HTR-8/SVneo (cell line): ENCODE measurements around the gene OPCML.

Experiments used
- DNase-seq: peaks from one replicate; pipeline ENCODE4 v3.0.0; 2011; ENCODE audit warnings: low spot score, mixed read lengths; ENCODE audit not compliant: insufficient read length
- FAIRE-seq: peaks from 2 replicates; lab custom pipeline; 2011; peaks lifted over from hg19 to GRCh38; lab: Jason Lieb, UNC

Gene OPCML

DNA sequence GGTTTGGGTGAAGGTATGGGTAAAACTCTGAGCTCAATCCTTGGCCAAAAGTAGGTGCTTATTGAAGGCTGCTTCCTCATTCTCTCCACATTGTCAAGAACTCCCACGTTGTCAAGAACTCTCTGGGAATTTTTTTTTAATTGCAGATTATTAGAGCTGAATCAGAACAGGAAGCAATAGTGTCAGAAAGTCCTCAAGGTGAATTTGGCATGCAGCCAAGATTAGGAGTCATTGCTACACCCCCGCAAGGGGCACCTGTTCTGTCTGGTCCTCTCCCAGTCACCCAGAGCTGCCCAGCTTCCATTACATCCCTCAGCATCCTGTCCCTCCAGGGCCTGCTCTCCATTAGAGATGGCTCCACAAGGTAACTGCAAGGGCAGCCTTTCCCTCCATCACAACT is 996.5 kb downstream of the OPCML start:
- FAIRE-seq, result no peak
- DNase-seq, result no peak

DNA sequence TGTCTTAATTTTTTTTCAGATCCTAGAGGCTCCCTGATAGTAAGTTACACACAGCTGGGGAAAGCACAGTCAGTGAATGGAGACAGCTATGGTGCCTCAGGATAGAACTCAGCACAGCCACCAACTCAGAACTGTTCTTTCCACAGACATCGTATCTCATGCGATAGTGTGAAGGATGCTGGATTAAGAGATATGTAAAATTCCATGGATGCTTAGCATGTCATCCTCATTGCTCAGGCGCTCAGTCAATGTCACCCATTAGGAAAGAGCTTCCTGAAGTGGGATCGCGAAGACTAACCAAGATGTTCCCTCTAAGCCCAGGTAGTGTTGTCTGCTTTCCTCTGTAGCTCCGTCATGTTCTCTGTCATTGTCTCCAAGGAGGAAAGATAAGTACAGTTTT is 1000.4 kb downstream of the OPCML start:
- DNase-seq (no peak), FAIRE-seq (no peak)

DNA sequence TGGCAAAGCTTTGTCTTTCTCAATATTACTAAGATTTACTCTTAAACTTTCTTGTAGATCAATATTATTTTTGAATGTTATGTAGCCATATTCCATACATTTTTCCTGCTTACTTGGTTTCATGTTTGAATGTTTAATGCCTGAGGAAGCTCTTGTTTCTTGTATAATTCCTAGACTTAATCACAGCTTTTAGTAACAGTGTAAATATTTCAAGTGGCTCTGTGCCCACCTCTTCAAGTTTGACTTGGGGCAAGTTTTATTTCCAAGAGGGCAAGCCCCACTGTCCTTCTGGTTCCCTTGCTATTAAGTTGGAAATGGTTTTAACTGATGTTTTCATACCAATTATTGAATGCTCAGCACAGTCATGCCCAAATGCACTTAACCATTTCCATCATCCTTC is 1004.1 kb downstream of the OPCML start:
- DNase-seq, result no peak
- FAIRE-seq, result no peak

DNA sequence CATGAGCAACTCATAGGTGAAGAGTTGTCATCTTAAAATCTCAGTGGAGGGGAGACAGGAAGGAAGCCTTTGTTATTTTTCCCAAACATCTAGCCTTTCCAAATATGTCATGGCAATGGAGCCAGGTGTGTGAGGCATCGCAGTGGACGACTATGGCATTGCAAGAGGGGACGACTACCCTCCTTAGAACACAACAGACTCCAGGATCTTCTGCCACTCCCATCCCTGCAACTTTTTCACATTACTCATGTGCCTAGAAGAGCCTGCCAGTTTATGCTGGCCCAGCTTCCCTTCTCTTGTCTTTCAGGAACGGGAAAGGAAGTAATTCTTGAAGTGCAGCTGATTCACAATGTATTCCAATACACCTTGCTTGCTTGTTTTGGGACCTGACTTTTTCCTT is 1008.4 kb downstream of the OPCML start:
- FAIRE-seq (no peak), DNase-seq (no peak)

DNA sequence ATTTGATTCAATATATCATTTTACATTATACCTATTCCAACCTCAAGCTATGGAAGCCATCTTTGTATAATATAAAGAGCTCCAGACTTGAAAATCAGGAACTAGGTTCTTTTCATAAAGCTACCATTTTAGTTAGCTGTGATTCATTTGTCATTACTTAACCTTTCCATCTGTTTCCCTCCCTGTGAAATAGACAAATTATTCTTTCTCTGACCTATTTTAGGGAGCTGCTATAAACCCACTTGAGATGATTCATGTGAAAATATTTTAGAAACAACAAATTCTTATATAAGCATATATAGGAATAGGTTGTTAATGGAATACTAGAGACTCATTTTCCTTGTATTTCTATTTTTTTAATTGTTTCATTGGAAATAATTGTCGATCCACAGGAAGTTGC is 1012.1 kb downstream of the OPCML start:
- DNase-seq (no peak), FAIRE-seq (no peak)

DNA sequence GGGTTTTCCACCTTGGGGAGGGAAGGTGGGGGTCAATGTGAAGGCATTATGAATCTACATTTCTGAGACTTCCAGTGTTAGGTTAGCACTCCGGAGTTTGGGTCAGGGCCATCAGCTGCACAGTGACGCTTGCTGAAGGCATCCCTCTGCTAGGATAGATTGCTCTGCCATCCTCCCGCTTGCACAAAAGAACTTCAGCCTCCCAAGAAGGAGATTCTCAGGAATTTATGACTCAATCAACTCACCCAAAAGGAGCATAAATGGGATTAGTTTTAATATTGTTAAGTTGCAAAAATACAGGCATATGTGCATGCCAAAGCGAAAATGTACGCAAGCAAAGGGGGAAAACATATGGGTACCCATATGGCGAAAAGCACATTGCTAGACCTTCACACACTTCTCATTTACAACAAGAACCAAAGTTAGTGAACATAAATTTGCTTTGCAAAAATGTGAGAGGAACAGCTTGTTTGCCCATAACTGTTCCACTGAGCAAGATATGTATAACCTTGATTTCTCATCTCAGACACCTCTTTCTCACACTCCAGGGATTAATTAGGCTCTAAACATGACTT is 1013.0 kb downstream of the OPCML start:
- FAIRE-seq (no peak), DNase-seq (no peak)

DNA sequence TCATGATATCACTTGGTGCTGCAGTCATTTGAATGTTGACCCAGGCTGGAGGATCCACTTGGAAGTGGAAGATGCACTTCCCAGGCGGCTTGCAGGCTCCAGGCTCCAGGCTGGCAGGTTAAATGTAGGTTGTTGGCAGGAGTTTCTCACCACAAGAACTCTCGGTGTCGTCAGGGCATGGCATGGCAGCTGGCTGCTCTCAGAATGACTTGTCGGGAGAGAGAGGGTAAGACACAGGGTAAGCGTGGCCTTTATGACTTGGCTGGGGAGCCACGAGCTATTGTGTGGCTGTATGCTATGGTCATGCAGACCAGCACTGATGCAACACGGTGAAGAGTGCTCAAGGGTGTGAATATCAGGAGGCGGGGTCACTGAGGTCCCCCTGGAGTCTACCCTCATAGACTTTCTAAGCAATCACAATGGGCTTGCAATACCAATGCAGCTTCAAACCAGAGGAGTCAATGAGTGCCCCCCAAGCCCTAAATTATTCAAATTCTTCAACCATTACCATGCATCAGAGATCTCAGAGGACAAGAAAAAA is 1027.7 kb downstream of the OPCML start:
- FAIRE-seq, result no peak

DNA sequence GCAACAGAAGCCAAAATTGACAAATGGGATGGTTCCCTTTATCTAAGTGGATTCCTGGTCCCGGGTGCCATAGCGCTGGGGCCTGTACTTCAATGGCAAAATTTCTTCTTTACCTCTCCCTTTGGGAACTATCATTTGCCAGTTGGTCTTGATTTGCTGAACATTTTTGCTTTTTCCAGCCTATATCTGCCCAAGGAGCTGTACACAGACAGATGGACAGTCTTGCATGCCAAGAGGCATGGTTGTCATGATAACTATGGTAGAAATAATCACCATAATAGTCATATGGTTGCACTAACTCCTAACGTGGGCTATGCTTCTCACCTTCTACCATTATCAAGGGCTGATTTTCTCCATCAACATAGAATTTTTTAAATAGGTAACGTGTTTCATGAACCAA is 1030.9 kb downstream of the OPCML start:
- FAIRE-seq (no peak), DNase-seq (no peak)

More for the DNA sequence above, 1027.7 kb downstream of the OPCML start:
- DNase-seq, result no peak

DNA sequence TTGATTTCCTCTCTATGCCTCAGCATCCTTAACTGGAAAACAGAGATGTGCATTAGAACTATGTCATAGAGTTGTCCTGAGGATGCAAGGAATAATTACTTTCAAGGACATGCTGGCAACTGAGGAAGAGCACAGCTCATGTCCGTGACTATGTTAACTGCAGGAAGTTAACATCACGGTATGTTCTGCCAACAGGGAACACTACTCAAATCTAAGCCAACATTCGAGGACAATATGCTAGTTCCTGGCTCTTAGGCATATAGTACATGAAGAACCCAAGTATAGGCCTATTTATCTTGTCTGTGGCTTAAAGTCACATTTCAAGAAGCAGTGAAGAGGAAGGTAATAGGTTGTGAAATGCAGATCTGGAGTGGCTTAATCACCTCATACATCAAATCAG is 1032.6 kb downstream of the OPCML start:
- DNase-seq (no peak), FAIRE-seq (no peak)

DNA sequence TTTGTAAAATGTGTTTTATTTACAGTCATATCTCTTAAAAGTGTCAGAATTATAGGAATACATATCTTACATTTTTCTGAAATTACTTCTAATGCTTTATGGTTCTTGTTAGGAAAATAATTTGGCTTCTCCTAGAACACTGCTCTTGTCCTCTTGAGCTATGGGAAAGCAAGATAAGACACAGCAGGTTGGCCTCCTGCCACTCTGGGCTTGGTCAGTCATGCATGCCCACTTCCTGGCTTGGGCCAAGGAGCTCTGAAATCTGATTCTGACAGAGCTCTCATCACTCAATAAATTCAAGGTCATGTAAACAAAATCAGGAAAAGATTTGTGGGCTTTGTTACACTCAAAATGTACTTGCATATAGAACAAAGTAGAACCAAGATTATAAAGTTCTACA is 1036.0 kb downstream of the OPCML start:
- FAIRE-seq (no peak), DNase-seq (no peak)

DNA sequence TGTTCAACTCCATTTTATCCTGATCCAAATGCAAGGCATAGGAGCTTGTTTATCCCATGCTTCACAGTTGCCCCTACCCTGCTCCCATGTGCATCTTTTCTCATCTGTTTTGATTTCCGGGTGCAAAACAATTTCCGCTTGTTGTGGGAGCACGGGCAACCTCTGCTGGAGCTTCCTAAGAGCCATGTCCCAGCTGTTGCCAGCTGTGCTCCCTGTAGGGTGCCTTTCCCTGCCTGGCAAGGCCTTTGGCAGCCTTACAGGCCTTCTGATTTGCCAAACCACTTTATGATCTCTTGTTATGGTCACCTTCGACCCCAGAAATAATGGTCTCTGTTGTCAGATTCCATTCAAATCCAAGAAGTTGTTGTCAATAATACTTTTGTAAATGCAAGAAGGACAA is 1038.5 kb downstream of the OPCML start:
- DNase-seq, result no peak
- no peak for FAIRE-seq

DNA sequence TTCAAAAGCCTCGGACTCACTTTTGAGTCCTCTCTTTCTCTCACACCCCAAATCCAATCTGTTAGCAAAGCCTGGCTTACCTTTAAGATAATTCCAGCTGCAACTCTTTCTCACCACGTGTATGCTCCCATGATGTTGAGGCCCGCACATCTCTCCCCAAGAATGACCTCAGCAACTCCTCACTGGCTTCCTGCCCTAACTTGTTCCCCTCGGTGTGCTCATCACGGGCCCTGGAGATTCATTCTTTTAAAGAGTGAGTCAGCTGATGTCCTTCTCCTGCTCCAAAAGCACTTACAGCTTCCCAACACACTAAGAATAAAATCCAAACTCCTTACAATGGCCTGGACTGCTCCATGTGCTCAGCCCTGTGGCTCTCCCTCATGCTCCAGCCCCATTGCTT is 1041.3 kb downstream of the OPCML start:
- DNase-seq, result no peak
- FAIRE-seq, result no peak

DNA sequence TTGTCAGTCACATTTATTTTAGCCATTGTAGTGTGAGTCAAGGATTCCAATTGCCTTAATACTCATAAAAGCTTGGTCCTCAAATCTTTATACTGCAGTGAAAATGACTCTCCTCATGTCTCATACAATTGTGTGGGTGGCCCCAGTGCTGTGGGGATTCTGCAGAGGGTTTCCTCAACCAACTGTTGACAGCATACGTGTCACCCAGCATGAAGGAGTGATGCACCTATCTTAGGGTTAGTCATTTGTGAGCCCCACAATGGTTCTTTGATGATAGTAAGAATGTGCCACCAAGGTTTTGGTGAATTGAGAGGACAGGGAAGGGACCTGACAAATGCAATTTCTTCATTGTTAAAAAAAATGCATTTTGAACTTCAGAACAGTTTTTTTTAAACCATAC is 1046.2 kb downstream of the OPCML start:
- FAIRE-seq, result no peak
- DNase-seq, result no peak

DNA sequence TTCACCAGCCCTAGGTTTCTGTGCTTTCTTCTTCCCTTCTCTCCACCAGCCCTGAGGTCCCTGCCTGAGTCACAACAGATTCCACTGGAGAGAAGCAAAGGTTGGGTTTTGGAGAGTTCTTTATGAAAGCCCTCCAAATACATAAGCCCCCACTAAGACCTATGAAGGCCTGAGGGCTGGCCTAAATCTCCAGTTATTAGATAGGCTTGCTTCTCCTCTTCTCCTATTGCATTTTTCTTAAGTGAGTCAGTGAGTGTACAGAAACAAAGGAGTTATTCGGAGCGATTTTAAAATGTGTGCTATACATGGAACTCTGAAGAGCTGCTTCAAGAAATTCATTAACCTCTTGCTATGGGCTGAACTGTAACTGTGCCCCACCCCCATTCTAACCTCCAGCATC is 1057.3 kb downstream of the OPCML start:
- no peak for DNase-seq
- FAIRE-seq, result no peak

DNA sequence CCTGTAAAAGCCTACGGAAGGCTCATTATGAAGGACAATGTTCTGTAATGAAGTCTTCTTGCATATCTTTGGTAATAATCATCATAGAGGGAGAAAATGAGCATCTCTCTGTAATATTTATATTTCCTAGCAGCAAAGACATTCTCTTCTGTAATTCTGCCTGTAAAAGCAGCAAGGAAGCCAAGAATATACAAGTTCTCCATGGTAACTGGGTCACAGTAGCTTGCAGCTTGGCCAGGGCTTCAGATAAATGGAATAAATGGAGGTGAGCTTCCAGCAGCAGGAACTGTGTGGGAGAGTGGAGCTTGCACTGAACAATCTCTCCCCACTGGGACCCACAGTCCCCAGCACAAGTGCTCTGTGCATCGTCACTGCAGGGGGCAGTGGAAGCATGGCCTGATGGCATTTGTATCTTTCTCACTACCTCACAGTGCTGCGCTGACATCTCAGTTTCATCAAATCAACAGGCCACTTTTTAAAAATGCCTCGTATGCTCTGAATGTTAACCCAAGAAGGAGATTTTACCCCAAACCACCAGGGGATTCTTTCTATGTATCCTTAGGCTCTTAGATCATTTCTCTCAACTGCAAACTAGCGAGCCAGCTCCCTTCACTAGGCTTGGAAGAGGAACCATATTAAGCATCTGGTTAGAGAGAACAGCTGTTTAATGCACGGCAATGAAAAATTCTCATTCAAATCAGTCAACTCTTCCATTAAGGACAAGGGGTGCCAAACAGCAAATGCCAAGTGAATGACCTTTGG is 1059.7 kb downstream of the OPCML start:
- FAIRE-seq (no peak), DNase-seq (no peak)

DNA sequence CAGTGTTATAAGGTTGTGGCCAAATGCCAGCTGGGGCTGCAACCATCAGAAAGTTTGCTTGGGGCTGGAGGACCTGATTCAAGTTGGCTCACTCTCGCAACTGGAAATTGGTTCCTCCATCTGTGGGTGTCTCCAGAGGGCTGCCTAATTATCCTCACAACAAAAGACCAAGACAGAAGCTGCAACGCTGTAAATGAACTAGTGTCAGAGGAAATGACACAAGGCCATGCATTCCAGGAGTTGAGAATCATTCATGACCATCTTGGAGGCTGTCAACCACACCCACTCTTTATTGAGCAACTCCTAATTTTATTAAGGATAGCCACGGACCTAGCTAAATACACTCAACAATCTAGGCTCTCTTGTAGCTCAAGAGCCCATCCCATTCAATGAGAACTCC is 1060.8 kb downstream of the OPCML start:
- no peak for DNase-seq
- FAIRE-seq, result no peak

DNA sequence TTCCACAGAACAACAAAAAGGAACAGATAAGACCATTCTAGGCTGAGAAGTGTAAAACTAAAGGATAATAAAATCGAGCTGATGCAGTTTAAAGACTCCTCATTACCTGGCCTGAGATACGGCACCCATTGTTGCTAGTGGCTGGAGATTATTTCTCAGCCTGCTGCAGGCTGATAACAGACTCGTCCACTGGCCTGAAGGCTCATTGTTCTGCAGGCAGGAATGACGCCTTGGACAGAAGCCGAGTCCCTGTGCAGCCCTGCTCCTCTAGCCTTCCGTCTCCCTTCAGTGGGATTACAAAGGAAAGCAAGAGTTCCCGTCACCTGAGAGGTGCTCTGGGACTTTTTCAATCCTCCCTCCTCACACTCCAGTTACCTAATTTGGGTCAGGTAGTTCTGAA is 1065.3 kb downstream of the OPCML start:
- DNase-seq, result no peak
- FAIRE-seq, result no peak

DNA sequence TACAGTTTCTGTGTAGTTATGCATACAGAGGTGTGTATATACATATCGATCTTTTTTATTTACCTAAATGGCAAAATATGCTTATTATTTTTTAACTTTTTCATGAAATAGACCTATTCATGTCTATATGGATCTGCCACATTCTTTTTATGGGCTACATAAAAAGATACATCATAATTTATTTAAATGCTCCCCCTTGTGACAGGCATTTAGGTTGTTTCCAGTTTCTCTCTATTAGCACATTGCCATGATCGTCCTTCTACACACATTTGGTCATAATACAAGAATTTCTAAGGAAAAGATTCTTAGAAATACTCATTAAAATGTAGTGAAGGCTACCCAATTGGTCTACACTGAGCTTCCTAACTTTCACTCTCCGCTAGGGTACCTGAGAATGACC is 1067.4 kb downstream of the OPCML start:
- FAIRE-seq (no peak), DNase-seq (no peak)

DNA sequence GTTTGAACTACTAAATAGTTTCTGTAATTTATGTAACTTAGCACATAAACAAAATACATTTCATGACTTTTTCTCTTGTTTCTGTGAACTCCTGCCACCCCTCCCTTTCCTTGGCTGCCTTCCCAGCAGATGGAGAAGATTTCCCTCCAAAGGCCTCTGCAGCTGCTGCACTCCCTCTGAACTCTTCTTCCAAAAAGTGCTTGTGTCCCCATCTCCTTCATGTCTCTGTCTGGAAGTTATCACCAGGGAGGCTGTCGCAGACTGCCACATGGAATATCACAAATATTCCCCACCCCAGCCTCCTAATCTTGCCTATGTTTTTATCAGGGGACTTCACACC is 1068.3 kb downstream of the OPCML start:
- FAIRE-seq, result no peak
- no peak for DNase-seq

DNA sequence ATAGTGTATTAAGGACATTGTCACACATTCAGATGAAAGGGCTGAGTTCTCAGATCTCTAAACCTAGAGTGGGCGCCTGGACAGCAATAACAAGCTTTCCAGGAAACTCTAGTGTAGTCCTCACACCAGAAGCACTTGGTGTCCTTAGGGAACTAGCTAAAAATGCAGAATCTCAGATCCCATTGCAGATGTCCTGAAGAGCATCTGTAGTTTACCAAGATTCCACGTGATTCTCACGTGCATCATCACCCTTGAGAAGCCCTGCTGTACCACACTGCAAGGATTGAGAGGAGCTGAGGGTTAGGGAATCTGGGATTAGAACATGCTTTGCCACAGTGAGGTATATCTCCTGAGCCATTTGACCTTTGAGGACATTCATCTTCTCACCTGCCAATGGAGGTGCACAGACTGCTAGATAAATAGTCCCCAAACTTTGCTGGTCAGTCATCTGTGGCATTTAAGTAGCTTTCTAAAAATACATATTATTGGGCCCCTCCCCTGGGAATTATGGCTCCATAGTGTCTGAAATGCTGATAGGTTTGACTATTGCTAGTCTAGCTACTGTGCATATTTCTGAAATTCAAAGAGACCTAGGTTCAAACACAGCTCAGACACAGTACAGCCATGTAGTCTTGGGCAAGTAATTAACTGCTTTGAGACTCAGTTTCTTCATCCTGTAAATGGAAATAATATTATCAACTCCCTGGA is 1068.9 kb downstream of the OPCML start:
- FAIRE-seq (no peak), DNase-seq (no peak)

DNA sequence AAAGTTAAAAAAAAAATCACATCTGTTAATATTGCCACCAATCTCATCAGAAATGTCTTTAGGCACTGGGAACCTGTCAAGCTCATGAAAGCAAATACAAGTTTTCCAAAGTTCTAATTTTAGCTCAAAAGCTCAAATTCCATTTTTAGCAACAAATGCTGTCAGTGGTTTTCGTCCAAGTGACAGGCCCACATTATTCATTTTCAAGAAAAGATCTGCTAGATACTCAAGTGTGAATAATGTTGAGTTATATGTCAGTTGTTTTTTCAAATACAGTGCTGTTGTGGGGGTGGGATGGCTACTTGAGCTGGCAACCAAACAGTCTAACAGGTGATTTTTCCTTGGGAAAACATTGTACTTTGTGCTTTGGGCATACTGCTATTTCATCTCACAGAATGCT is 1072.6 kb downstream of the OPCML start:
- FAIRE-seq (no peak), DNase-seq (no peak)

DNA sequence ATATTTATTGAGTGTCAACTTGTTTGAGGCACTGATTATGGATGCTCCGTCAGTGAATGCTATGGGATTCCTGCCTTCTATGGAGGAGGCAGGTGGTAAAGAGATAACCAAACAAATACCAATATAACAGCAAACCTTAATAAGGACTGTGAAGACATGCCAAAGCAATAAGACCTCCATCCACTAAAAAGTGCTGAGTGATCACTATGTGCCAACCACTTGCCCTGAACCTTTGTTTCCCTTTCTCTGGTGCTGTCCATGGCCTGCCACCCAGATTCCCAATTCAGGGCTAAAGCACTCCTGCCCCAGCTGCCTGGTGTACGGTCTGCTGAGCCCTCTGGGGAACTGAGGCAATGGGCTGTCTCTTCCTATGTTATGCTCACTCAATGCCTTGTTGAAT is 1074.9 kb downstream of the OPCML start:
- DNase-seq (no peak), FAIRE-seq (no peak)
